H1 (cell line): ENCODE measurements around the gene SMIM13. TPM values are rescaled to one million over a fixed set of nuclear protein-coding genes. Genes with fewer than 3 reads are reported as not detected.
A peak's percentile ranks its signal among the peaks of the same experiment; 100 is the strongest.

Source experiments
- CTCF ChIA-PET: fragments of 300-600 bp; sonication (Branson Sonifier 250); formaldehyde crosslinking; loops from one replicate; lab custom pipeline; 2021; ENCODE audit not compliant: partially characterized antibody; lab: Charles Lee
- POLR2A ChIA-PET: fragments of 300-600 bp; sonication (Branson Sonifier 250); formaldehyde crosslinking; loops from one replicate; lab custom pipeline; 2021; ENCODE audit warnings: inconsistent platforms; ENCODE audit not compliant: partially characterized antibody; lab: Charles Lee
- DNase-seq, 2 experiments: peaks; one replicate each; pipeline versions ENCODE4 v3.0.0 to v3.0.0-alpha.2; 2010 to 2022; ENCODE audit warnings: low spot score in 2 of 2, low read depth in 1 of 2, mixed read lengths in 1 of 2
- FAIRE-seq: peaks from 2 replicates; lab custom pipeline; 2011; peaks lifted over from hg19 to GRCh38; lab: Jason Lieb, UNC
- H2AFZ ChIP-seq: 2 replicates; pipeline ENCODE4 v1.8.1; 2012; ENCODE audit warnings: low read length, inconsistent platforms
- H2AK5ac ChIP-seq: 2 replicates; pipeline ENCODE4 v1.6.1; 2013; ENCODE audit warnings: low read depth, low read length
- H2BK120ac ChIP-seq: replicated peaks from 2 replicates; pipeline ENCODE3; 2013; ENCODE audit warnings: low read depth, low read length, inconsistent platforms
- H2BK12ac ChIP-seq: 2 replicates; pipeline ENCODE4 v1.6.1; 2013; ENCODE audit warnings: low read depth, low read length
- H2BK15ac ChIP-seq: 2 replicates; pipeline ENCODE4 v1.6.1; 2013; ENCODE audit warnings: low read length
- H2BK20ac ChIP-seq: 2 replicates; pipeline ENCODE4 v1.6.1; 2013; ENCODE audit warnings: low read length
- H2BK5ac ChIP-seq: 2 replicates; pipeline ENCODE4 v1.6.1; 2013; ENCODE audit warnings: low read depth, low read length
- H3K14ac ChIP-seq: 2 replicates; pipeline ENCODE4 v1.6.1; 2013; ENCODE audit warnings: inconsistent platforms; ENCODE audit not compliant: insufficient read length
- H3K18ac ChIP-seq: 2 replicates; pipeline ENCODE4 v1.6.1; 2013; ENCODE audit warnings: low read length; ENCODE audit errors: extremely low read depth
- H3K23ac ChIP-seq: 2 replicates; pipeline ENCODE4 v1.6.1; 2013; ENCODE audit warnings: inconsistent platforms; ENCODE audit not compliant: insufficient read length
- H3K23me2 ChIP-seq: 2 replicates; pipeline ENCODE4 v1.6.1; 2013; ENCODE audit warnings: low read depth, low read length
- H3K27ac ChIP-seq: 2 replicates; pipeline ENCODE4 v1.6.1; 2011; ENCODE audit warnings: low read depth, low read length, inconsistent platforms
- H3K27me3 ChIP-seq, 4 experiments: replicated peaks in 1 of 4; 1 replicate in 1 of 4; 2 replicates in 3 of 4; pipeline versions ENCODE4 v1.6.1 to v1.8.1; 2011 to 2013; ENCODE audit warnings: low read length in 3 of 4, mild to moderate bottlenecking in 3 of 4, inconsistent platforms in 2 of 4, mixed read lengths in 2 of 4, moderate library complexity in 1 of 4; ENCODE audit not compliant: control insufficient read depth in 3 of 4, insufficient read depth in 3 of 4; ENCODE audit errors: extremely low read depth in 1 of 4
- H3K36me3 ChIP-seq, 4 experiments: 2 replicates each; pipeline versions ENCODE4 v1.6.1 to v1.8.1; 2011 to 2013; ENCODE audit warnings: mild to moderate bottlenecking in 4 of 4, low read length in 3 of 4, moderate library complexity in 2 of 4, control low read depth in 1 of 4, inconsistent platforms in 1 of 4; ENCODE audit not compliant: insufficient read depth in 4 of 4, control insufficient read depth in 2 of 4
- H3K4ac ChIP-seq: replicated peaks from 2 replicates; pipeline ENCODE3; 2013; ENCODE audit warnings: low read length, low read depth, mixed read lengths, inconsistent platforms; ENCODE audit not compliant: insufficient read length
- H3K4me1 ChIP-seq, 4 experiments: replicated peaks in 1 of 4; 1 replicate in 1 of 4; 2 replicates in 3 of 4; pipeline versions ENCODE4 v1.6.1 to v1.8.1; 2011 to 2013; ENCODE audit warnings: low read length in 3 of 4, inconsistent platforms in 2 of 4, mixed read lengths in 1 of 4; ENCODE audit not compliant: insufficient read depth in 4 of 4, control insufficient read depth in 3 of 4
- H3K4me2 ChIP-seq, 2 experiments: 2 replicates each; pipeline versions ENCODE4 v1.6.1 to v1.8.1; 2011 to 2013; ENCODE audit warnings: low read depth in 2 of 2, low read length in 2 of 2, control low read depth in 1 of 2, inconsistent platforms in 1 of 2, mild to moderate bottlenecking in 1 of 2; ENCODE audit not compliant: insufficient read depth in 1 of 2
- H3K4me3 ChIP-seq, 4 experiments: fragments of 200-600, 300-600 bp in 1 of 4; sonication (generic), shearing (Covaris generic), sonication (Bioruptor Twin) in 1 of 4; 2 replicates each; pipeline versions ENCODE4 v1.5.1 to v1.8.1; 2011 to 2016; ENCODE audit warnings: low read length in 4 of 4, low read depth in 3 of 4, control low read depth in 2 of 4, inconsistent platforms in 2 of 4, mild to moderate bottlenecking in 2 of 4, mixed read lengths in 1 of 4, moderate library complexity in 1 of 4; ENCODE audit not compliant: insufficient read depth in 2 of 4; ENCODE audit errors: extremely low read depth in 1 of 4
- H3K56ac ChIP-seq: replicated peaks from 2 replicates; pipeline ENCODE3; 2013; ENCODE audit warnings: low read depth, mild to moderate bottlenecking, mixed read lengths, low read length, inconsistent platforms; ENCODE audit not compliant: insufficient read length
- H3K79me1 ChIP-seq: 2 replicates; pipeline ENCODE4 v1.6.1; 2013; ENCODE audit warnings: low read depth, low read length, control low read depth
- H3K79me2 ChIP-seq, 2 experiments: 2 replicates each; pipeline versions ENCODE4 v1.6.1 to v1.8.1; 2012 to 2013; ENCODE audit warnings: low read length in 2 of 2, mild to moderate bottlenecking in 2 of 2, inconsistent platforms in 1 of 2; ENCODE audit not compliant: insufficient read depth in 2 of 2, control insufficient read depth in 1 of 2
- H3K9ac ChIP-seq, 4 experiments: replicated peaks in 1 of 4; 1 replicate in 1 of 4; 2 replicates in 3 of 4; pipeline versions ENCODE4 v1.6.1 to v1.8.1; 2011 to 2013; ENCODE audit warnings: low read depth in 3 of 4, low read length in 3 of 4, control low read depth in 2 of 4, mild to moderate bottlenecking in 2 of 4, moderate library complexity in 2 of 4, inconsistent platforms in 1 of 4; ENCODE audit errors: extremely low read depth in 1 of 4
- H3K9me3 ChIP-seq, 2 experiments: 2 replicates each; pipeline versions ENCODE4 v1.6.1 to v1.8.1; 2012 to 2013; ENCODE audit warnings: mild to moderate bottlenecking in 2 of 2, moderate library complexity in 2 of 2, control low read depth in 1 of 2, inconsistent platforms in 1 of 2, low read depth in 1 of 2, low read length in 1 of 2, mixed read lengths in 1 of 2; ENCODE audit not compliant: insufficient read depth in 2 of 2
- H4K20me1 ChIP-seq, 2 experiments: replicated peaks in 1 of 2; 2 replicates each; pipeline versions ENCODE3 to v1.8.1; 2011 to 2013; ENCODE audit warnings: inconsistent platforms in 2 of 2, low read length in 2 of 2, mild to moderate bottlenecking in 1 of 2; ENCODE audit not compliant: insufficient read depth in 2 of 2, control insufficient read depth in 1 of 2
- H4K5ac ChIP-seq: 2 replicates; pipeline ENCODE4 v1.6.1; 2013; ENCODE audit warnings: low read length, low read depth, mixed read lengths, inconsistent platforms; ENCODE audit not compliant: insufficient read length
- H4K8ac ChIP-seq: 2 replicates; pipeline ENCODE4 v1.8.0; 2013; ENCODE audit warnings: mild to moderate bottlenecking, moderate library complexity, low read length, inconsistent platforms; ENCODE audit not compliant: insufficient read depth; ENCODE audit errors: extremely low read depth
- H4K91ac ChIP-seq: replicated peaks from 2 replicates; pipeline ENCODE3; 2013; ENCODE audit warnings: low read length, mixed read lengths, inconsistent platforms; ENCODE audit not compliant: insufficient read length
- CREB1 ChIP-seq: IDR thresholded peaks from 2 replicates; pipeline ENCODE4 v1.6.1; 2012; ENCODE audit warnings: inconsistent platforms
- KDM1A ChIP-seq: fragments of 200-600, 300-600 bp; sonication (generic); IDR thresholded peaks from 2 replicates; pipeline ENCODE4 v1.7.1; 2016; ENCODE audit warnings: mild to moderate bottlenecking, low read length, borderline replicate concordance
- MAX ChIP-seq: IDR thresholded peaks from 2 replicates; pipeline ENCODE4 v1.6.1; 2012; ENCODE audit warnings: inconsistent platforms
- WGBS, 2 experiments: shearing (Covaris generic) in 1 of 2; methylation state at CpG; one replicate each; pipeline versions ENCODE4 v1.1.6 to v1.1.7; 2013 to 2015; ENCODE audit warnings: low lambda C conversion rate in 2 of 2, mixed read lengths in 2 of 2, inconsistent platforms in 1 of 2, low coverage in 1 of 2, missing lambda C conversion rate in 1 of 2; ENCODE audit not compliant: insufficient replicate concordance in 2 of 2, insufficient coverage in 1 of 2, insufficient read length in 1 of 2; ENCODE audit errors: extremely low coverage in 1 of 2, missing lambda C conversion rate in 1 of 2; 5-methylcytosine and 5-hydroxymethylcytosine counted together
- polyA plus RNA-seq, 7 experiments: library from polyadenylated mRNA; depleted of rRNA in 3 of 7; stranded (reverse) in 5 of 7; unstranded in 2 of 7; fragments of >200 nt in 5 of 7; fragments of 200-250 nt in 2 of 7; gene quantifications; 1 replicate in 5 of 7; 2 replicates in 1 of 7; 4 replicates in 1 of 7; pipeline versions ENCODE4 v1.2.1 to v1.2.3, GENCODE V29; 2011 to 2013; ENCODE audit warnings: missing spikeins in 2 of 7, mixed read lengths in 2 of 7
- total RNA-seq: library from RNA; stranded (reverse); fragmentation: NEBNext Ultra II Directional; extraction: Animal tissue kit (Norgen Biotek cat#: 25700); gene quantifications from 2 replicates; pipeline ENCODE4 v1.2.1, GENCODE V29; 2021

Gene SMIM13
- total and polyA plus RNA-seq, 2 of the 8 experiments (the other 6 are each of a cell fraction or from before 2014, with no cell fraction given) = 1.7 to 10.6 TPM

- no peak overlapping the region for H4K5ac ChIP-seq
- no peak overlapping the region for H2BK20ac ChIP-seq
- H3K4me1 ChIP-seq = peaks cover 0 to 3% (median 0%) of the 10 kb centered on the region in 4 experiments; a peak in 2 of 7 replicates
- no peak overlapping the region for H4K91ac ChIP-seq
- no peak overlapping the region for H2AK5ac ChIP-seq
- H4K20me1 ChIP-seq = no peaks in the 10 kb centered on the region
- no peak for DNase-seq
- H3K9me3 ChIP-seq = no peaks in the 10 kb centered on the region
- POLR2A ChIA-PET = no interaction called here
- no peak overlapping the region for H3K14ac ChIP-seq
- H2AFZ ChIP-seq = no peak overlapping the region; the same call in 1 of the 2 replicates
- 91% methylated on average over 6 of the region's 6 CpGs; no CpG with 5 or more reads in 1 of the 2 experiments for WGBS, 2 experiments
- H3K4ac ChIP-seq = no peak overlapping the region
- TF ChIP-seq KDM1A (no peak), CREB1 (no peak), MAX (no peak)
- no peaks in the 10 kb centered on the region for H3K27me3 ChIP-seq
- H2BK5ac ChIP-seq = no peak overlapping the region
- H3K27ac ChIP-seq = no peak overlapping the region
- no peak overlapping the region for H2BK15ac ChIP-seq
- no peak overlapping the region for H3K9ac ChIP-seq
- no peak for FAIRE-seq
- H3K23me2 ChIP-seq = no peaks in the 10 kb centered on the region
- CTCF ChIA-PET = interaction anchor here (2.3 kb wide), 1 partner anchor 18 kb away, joined by 9 read pairs; no protein-coding TSS in a partner anchor
- no peak overlapping the region for H2BK120ac ChIP-seq
- H3K79me1 ChIP-seq = no peaks in the 10 kb centered on the region
- no peak overlapping the region for H3K4me3 ChIP-seq
- no peak overlapping the region for H3K56ac ChIP-seq
- H3K36me3 ChIP-seq = no peaks in the 10 kb centered on the region
- peak overlapping the region in 1 of 2 experiments; percentile 55; a peak in 1 of 4 replicates for H3K4me2 ChIP-seq
- H3K23ac ChIP-seq = no peak overlapping the region
- no peaks in the 10 kb centered on the region for H3K79me2 ChIP-seq
- H4K8ac ChIP-seq = no peak overlapping the region
- no peak overlapping the region for H3K18ac ChIP-seq
- no peak overlapping the region for H2BK12ac ChIP-seq
These were observed 59.8 kb downstream of the SMIM13 start for GRCh38 chr6:11153447-11153846.
